H9 (cell line): ENCODE data around the gene ABCB1. TPM values are rescaled to one million over a fixed set of nuclear protein-coding genes. Genes with fewer than 3 reads are reported as not detected.

Experiments
- DNase-seq: peaks from one replicate; pipeline ENCODE4 v3.0.0-alpha.2; 2017
- H2AFZ ChIP-seq: one replicate; pipeline ENCODE4 v1.6.1; 2013; ENCODE audit warnings: mild to moderate bottlenecking, low read length, control low read depth, moderate library complexity
- H2AK5ac ChIP-seq: 2 replicates; pipeline ENCODE4 v1.6.1; 2013; ENCODE audit warnings: low read length, control low read depth, mixed read lengths; ENCODE audit not compliant: insufficient read length
- H2BK120ac ChIP-seq: one replicate; pipeline ENCODE4 v1.6.1; 2013; ENCODE audit warnings: low read depth, mild to moderate bottlenecking, low read length, control low read depth, inconsistent platforms; ENCODE audit not compliant: poor library complexity, severe bottlenecking
- H2BK12ac ChIP-seq: 2 replicates; pipeline ENCODE4 v1.6.1; 2013; ENCODE audit warnings: low read length, control low read depth, mixed read lengths, low read depth; ENCODE audit not compliant: insufficient read length
- H2BK15ac ChIP-seq: 2 replicates; pipeline ENCODE4 v1.6.1; 2013; ENCODE audit warnings: low read depth, low read length, control low read depth
- H2BK20ac ChIP-seq: one replicate; pipeline ENCODE4 v1.6.1; 2013; ENCODE audit warnings: low read depth, mild to moderate bottlenecking, low read length, control low read depth, inconsistent platforms; ENCODE audit not compliant: poor library complexity, severe bottlenecking
- H2BK5ac ChIP-seq: 2 replicates; pipeline ENCODE4 v1.6.1; 2013; ENCODE audit warnings: low read length, control low read depth, mixed read lengths; ENCODE audit not compliant: insufficient read length
- H3K14ac ChIP-seq: 2 replicates; pipeline ENCODE4 v1.6.1; 2013; ENCODE audit warnings: low read length, control low read depth; ENCODE audit not compliant: insufficient read depth
- H3K18ac ChIP-seq: 2 replicates; pipeline ENCODE4 v1.6.1; 2013; ENCODE audit warnings: low read depth, mild to moderate bottlenecking, mixed read lengths, low read length, control low read depth; ENCODE audit not compliant: insufficient read length
- H3K23ac ChIP-seq: 2 replicates; pipeline ENCODE4 v1.6.1; 2013; ENCODE audit warnings: low read length, control low read depth, mixed read lengths, low read depth; ENCODE audit not compliant: insufficient read length
- H3K23me2 ChIP-seq: 2 replicates; pipeline ENCODE4 v1.6.1; 2013; ENCODE audit warnings: low read depth, mild to moderate bottlenecking, mixed read lengths, low read length, control low read depth; ENCODE audit not compliant: insufficient read length, poor library complexity, severe bottlenecking
- H3K27ac ChIP-seq: 2 replicates; pipeline ENCODE4 v1.5.1; 2013; ENCODE audit warnings: low read length, control low read depth, mixed read lengths, low read depth; ENCODE audit not compliant: insufficient read length
- H3K27me3 ChIP-seq: 2 replicates; pipeline ENCODE4 v1.6.1; 2013; ENCODE audit warnings: low read length, control low read depth, inconsistent platforms; ENCODE audit not compliant: insufficient read depth
- H3K4ac ChIP-seq: 2 replicates; pipeline ENCODE4 v1.6.1; 2013; ENCODE audit warnings: low read depth, mild to moderate bottlenecking, control low read depth, inconsistent platforms, low read length, moderate library complexity
- H3K4me1 ChIP-seq: 2 replicates; pipeline ENCODE4 v1.6.1; 2013; ENCODE audit warnings: low read length, control low read depth, inconsistent platforms; ENCODE audit not compliant: insufficient read depth
- H3K4me2 ChIP-seq: 2 replicates; pipeline ENCODE4 v1.6.1; 2013; ENCODE audit warnings: low read length, control low read depth, mixed read lengths; ENCODE audit not compliant: insufficient read length, insufficient read depth
- H3K56ac ChIP-seq: 2 replicates; pipeline ENCODE4 v1.6.1; 2013; ENCODE audit warnings: low read depth, mild to moderate bottlenecking, mixed read lengths, low read length, control low read depth; ENCODE audit not compliant: insufficient read length
- H3K79me1 ChIP-seq: 2 replicates; pipeline ENCODE4 v1.6.1; 2013; ENCODE audit warnings: low read depth, mild to moderate bottlenecking, moderate library complexity, low read length, control low read depth, inconsistent platforms; ENCODE audit not compliant: insufficient read depth, poor library complexity, severe bottlenecking
- H3K79me2 ChIP-seq: 2 replicates; pipeline ENCODE4 v1.6.1; 2013; ENCODE audit warnings: low read length, control low read depth, inconsistent platforms; ENCODE audit not compliant: insufficient read depth
- H3K9ac ChIP-seq: 2 replicates; pipeline ENCODE4 v1.6.1; 2013; ENCODE audit warnings: low read length, control low read depth, mixed read lengths; ENCODE audit not compliant: insufficient read length; ENCODE audit errors: extremely low read depth
- H3K9me3 ChIP-seq: one replicate; pipeline ENCODE4 v1.6.1; 2013; ENCODE audit warnings: low read depth, low read length, inconsistent platforms; ENCODE audit not compliant: control insufficient read depth
- H3T11ph ChIP-seq: one replicate; pipeline ENCODE4 v1.6.1; 2013; ENCODE audit warnings: mild to moderate bottlenecking, low read length, control low read depth, inconsistent platforms
- H4K20me1 ChIP-seq: one replicate; pipeline ENCODE4 v1.6.1; 2013; ENCODE audit not compliant: control insufficient read depth, insufficient read length, insufficient read depth
- H4K5ac ChIP-seq: 2 replicates; pipeline ENCODE4 v1.6.1; 2013; ENCODE audit warnings: low read depth, mild to moderate bottlenecking, mixed read lengths, low read length, control low read depth; ENCODE audit not compliant: insufficient read length
- H4K8ac ChIP-seq: replicated peaks from 2 replicates; pipeline ENCODE4 v1.6.1; 2013; ENCODE audit warnings: low read length, control low read depth, mixed read lengths, low read depth; ENCODE audit not compliant: insufficient read length
- H4K91ac ChIP-seq: 2 replicates; pipeline ENCODE4 v1.6.1; 2013; ENCODE audit warnings: low read depth, mild to moderate bottlenecking, moderate library complexity, mixed read lengths, low read length, control low read depth; ENCODE audit not compliant: insufficient read length
- H3K27ac Mint-ChIP-seq, 3 experiments: 2 replicates in 2 of 3; 3 replicates in 1 of 3; pipeline ENCODE4 v1.8.0; 2020 to 2021; ENCODE audit warnings: mixed read lengths in 3 of 3, mild to moderate bottlenecking in 1 of 3, moderate library complexity in 1 of 3
- H3K27me3 Mint-ChIP-seq: 2 replicates; pipeline ENCODE4 v1.8.0; 2021; ENCODE audit warnings: low read depth, mild to moderate bottlenecking, moderate library complexity, mixed read lengths
- H3K36me3 Mint-ChIP-seq, 3 experiments: 2 replicates in 2 of 3; 3 replicates in 1 of 3; pipeline ENCODE4 v1.8.0; 2020 to 2021; ENCODE audit warnings: low read depth in 3 of 3, mixed read lengths in 3 of 3; ENCODE audit not compliant: insufficient read depth in 1 of 3
- H3K4me1 Mint-ChIP-seq, 2 experiments: 2 replicates each; pipeline ENCODE4 v1.8.0; 2020; ENCODE audit warnings: mixed read lengths in 2 of 2
- H3K4me3 Mint-ChIP-seq, 2 experiments: 2 replicates in 1 of 2; 3 replicates in 1 of 2; pipeline ENCODE4 v1.8.0; 2020 to 2021; ENCODE audit warnings: mild to moderate bottlenecking in 2 of 2, mixed read lengths in 2 of 2, moderate library complexity in 1 of 2
- H3K9me3 Mint-ChIP-seq, 2 experiments: 2 replicates in 1 of 2; 3 replicates in 1 of 2; pipeline ENCODE4 v1.8.0; 2020; ENCODE audit warnings: mild to moderate bottlenecking in 2 of 2, mixed read lengths in 2 of 2, moderate library complexity in 1 of 2
- WGBS: extraction: QIAGEN DNeasy Blood & Tissue Kit; methylation state at CpG from one replicate; pipeline ENCODE4 v1.1.7; 2013; ENCODE audit warnings: missing lambda C conversion rate, low lambda C conversion rate, mixed read lengths; ENCODE audit not compliant: insufficient read length; ENCODE audit errors: extremely low coverage; 5-methylcytosine and 5-hydroxymethylcytosine counted together
- total RNA-seq: library from RNA; stranded (reverse); gene quantifications from 2 replicates; pipeline ENCODE4 v1.2.1, GENCODE V29; 2021
- TF ChIP-seq, protein P1 (sequence below): fragments of 200-600 bp; sonication (generic); conservative IDR thresholded peaks from 3 replicates; pipeline ENCODE4 v1.8.0; 2021; ENCODE audit warnings: antibody characterized with exemption, mild to moderate bottlenecking

Gene ABCB1
- total RNA-seq, 1 experiment from 2014 or later: 0.33 TPM

DNA sequence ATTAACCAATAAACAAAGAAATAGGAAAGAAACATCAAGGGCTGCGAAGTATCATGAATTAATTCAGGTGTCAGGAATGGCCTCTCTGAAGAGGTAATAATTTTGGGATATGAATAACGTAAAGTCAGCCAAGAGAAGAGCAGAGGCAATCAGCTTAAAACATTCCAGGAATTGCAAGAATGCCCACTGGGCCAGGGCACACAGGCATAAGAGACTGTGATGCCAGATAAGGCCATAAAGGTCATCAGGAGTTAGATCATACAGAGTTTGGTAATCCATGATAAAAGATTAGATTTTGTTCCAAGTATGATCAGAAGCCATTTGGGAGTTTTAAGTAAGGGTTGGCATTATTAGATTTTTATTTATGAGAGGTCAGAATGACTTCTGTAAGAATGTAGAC lies 72.0 kb downstream of the ABCB1 start:
- no peaks in the 10 kb centered on the region for H3K79me1 ChIP-seq
- Mint-ChIP-seq H3K27ac (no peak overlapping the region), H3K9me3 (no peaks in the 10 kb centered on the region), H3K4me1 (peaks cover 0 to 5% of the 10 kb centered on the region in 2 experiments; a peak in 1 of 4 replicates), H3K4me3 (no peak overlapping the region), H3K36me3 (no peaks in the 10 kb centered on the region), H3K27me3 (no peaks in the 10 kb centered on the region)
- no peaks in the 10 kb centered on the region for H3K9me3 ChIP-seq
- H3K4ac ChIP-seq: no peak overlapping the region
- H4K20me1 ChIP-seq: no peaks in the 10 kb centered on the region
- H3K23ac ChIP-seq: no peak overlapping the region
- TF ChIP-seq, protein P1, sequence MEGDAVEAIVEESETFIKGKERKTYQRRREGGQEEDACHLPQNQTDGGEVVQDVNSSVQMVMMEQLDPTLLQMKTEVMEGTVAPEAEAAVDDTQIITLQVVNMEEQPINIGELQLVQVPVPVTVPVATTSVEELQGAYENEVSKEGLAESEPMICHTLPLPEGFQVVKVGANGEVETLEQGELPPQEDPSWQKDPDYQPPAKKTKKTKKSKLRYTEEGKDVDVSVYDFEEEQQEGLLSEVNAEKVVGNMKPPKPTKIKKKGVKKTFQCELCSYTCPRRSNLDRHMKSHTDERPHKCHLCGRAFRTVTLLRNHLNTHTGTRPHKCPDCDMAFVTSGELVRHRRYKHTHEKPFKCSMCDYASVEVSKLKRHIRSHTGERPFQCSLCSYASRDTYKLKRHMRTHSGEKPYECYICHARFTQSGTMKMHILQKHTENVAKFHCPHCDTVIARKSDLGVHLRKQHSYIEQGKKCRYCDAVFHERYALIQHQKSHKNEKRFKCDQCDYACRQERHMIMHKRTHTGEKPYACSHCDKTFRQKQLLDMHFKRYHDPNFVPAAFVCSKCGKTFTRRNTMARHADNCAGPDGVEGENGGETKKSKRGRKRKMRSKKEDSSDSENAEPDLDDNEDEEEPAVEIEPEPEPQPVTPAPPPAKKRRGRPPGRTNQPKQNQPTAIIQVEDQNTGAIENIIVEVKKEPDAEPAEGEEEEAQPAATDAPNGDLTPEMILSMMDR: no peak
- no peak overlapping the region for H3K27ac ChIP-seq
- no peak overlapping the region for H2AK5ac ChIP-seq
- no peaks in the 10 kb centered on the region for H3K27me3 ChIP-seq
- H2BK20ac ChIP-seq: no peak overlapping the region
- no CpG with 5 or more reads among the region's 2 CpGs for WGBS
- H2BK12ac ChIP-seq: no peak overlapping the region
- no peak overlapping the region for H4K8ac ChIP-seq
- H4K5ac ChIP-seq: no peak overlapping the region
- no peak overlapping the region for H3K18ac ChIP-seq
- no peaks in the 10 kb centered on the region for H3K79me2 ChIP-seq
- H3K4me1 ChIP-seq: no peaks in the 10 kb centered on the region
- H3K14ac ChIP-seq: no peak overlapping the region
- no peak overlapping the region for H3K56ac ChIP-seq
- H3T11ph ChIP-seq: no peak overlapping the region
- no peak overlapping the region for H2BK120ac ChIP-seq
- H3K23me2 ChIP-seq: no peaks in the 10 kb centered on the region
- no peak overlapping the region for H3K4me2 ChIP-seq
- DNase-seq: no peak
- H2BK5ac ChIP-seq: no peak overlapping the region
- H2AFZ ChIP-seq: no peak overlapping the region
- no peak overlapping the region for H3K9ac ChIP-seq
- no peak overlapping the region for H4K91ac ChIP-seq
- H2BK15ac ChIP-seq: no peak overlapping the region
